Measurements from ENCODE around the gene PPP2R5A. TPM values are rescaled to one million over a fixed set of nuclear protein-coding genes. Genes with fewer than 3 reads are reported as not detected.

PPP2R5A gene
- total and polyA plus RNA-seq, 2 of the 13 experiments (the other 11 are each of a cell fraction or from before 2014, with no cell fraction given), result 22.0 to 31.4 TPM

DNA sequence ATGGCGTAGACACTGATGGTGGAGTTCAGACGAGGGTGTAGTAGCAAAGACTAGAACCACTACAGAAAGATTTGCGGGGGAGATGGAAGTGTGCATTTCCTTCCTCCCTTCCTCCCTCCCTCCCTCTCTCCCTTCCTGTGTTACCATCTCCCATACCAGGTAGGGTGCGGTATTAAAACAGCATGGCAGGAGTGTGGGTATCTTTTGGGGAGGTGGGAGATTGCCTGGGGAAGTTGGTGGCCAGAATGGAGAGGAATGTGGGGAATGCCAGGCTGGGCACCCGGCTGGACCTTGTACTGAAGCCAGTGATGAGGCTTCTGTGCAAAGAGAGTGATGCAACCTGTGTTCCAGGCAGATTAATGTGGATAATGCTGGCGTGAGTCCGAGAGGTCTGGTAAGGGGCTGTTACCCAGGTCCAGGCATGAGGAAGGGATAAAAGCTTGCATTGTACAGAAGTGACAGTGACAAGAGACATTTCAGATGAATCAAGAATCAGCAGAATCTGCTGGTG is 30.3 kb upstream of the PPP2R5A start (continued):
- TF ChIP-seq HINFP (CRISPR knock-in tag; IDR thresholded peaks at IDR 0.05; ENCODE audit: low read depth) (0 out of 2 replicates have a peak, but pooled peaks have one; percentile 17), PCBP2 (optimal IDR thresholded peaks at IDR 0.05; ENCODE audit: low read depth, low read length, poor library complexity, severe bottlenecking) (no peak), RAD21 (CRISPR knock-in tag; IDR thresholded peaks at IDR 0.05) (0 out of 2 replicates have a peak, but pooled peaks have one; percentile 12), ZNF263 (CRISPR knock-in tag; IDR thresholded peaks at IDR 0.05) (0 out of 2 replicates have a peak, but pooled peaks have one; percentile 28), ZNF503 (CRISPR knock-in tag; IDR thresholded peaks at IDR 0.05) (peak; percentile 33; the same call in 1 of the 2 replicates), ZSCAN20 (CRISPR knock-in tag; IDR thresholded peaks at IDR 0.05; ENCODE audit: borderline replicate concordance) (no peak), XRCC5 (optimal IDR thresholded peaks at IDR 0.05; ENCODE audit: low read length) (peak; percentile 67), NFIC (IDR thresholded peaks at IDR 0.05; ENCODE audit: low read length) (peak; percentile 72), ETV5 (CRISPR knock-in tag; IDR thresholded peaks at IDR 0.05; ENCODE audit: borderline replicate concordance) (peak; percentile 52; the same call in 1 of the 2 replicates), ZNF564 (CRISPR knock-in tag; IDR thresholded peaks at IDR 0.05) (no peak), ZNF12 (CRISPR knock-in tag; IDR thresholded peaks at IDR 0.05) (no peak; the same call in 1 of the 2 replicates), FOXK1 (CRISPR knock-in tag; IDR thresholded peaks at IDR 0.05; ENCODE audit: borderline replicate concordance, low read depth) (0 out of 2 replicates have a peak, but pooled peaks have one; percentile 46), NFRKB (IDR thresholded peaks at IDR 0.05) (no peak), CENPT (CRISPR knock-in tag; IDR thresholded peaks at IDR 0.05; ENCODE audit: low read depth) (no peak), ZNF614 (CRISPR knock-in tag; IDR thresholded peaks at IDR 0.05; ENCODE audit: borderline replicate concordance) (peak; percentile 72; the same call in 1 of the 2 replicates), HOXD1 (CRISPR knock-in tag; IDR thresholded peaks at IDR 0.05) (peak; percentile 68; the same call in 1 of the 2 replicates), ZMYM3 (CRISPR knock-in tag; IDR thresholded peaks at IDR 0.05) (peak; percentile 70), MAFF (IDR thresholded peaks at IDR 0.05; ENCODE audit: low read depth, low read length) (peak; percentile 39), JUND (CRISPR knock-in tag; IDR thresholded peaks at IDR 0.05) (peak; percentile 81), ZNF7 (CRISPR knock-in tag; IDR thresholded peaks at IDR 0.05) (no peak), ZFYVE20 (CRISPR knock-in tag; IDR thresholded peaks at IDR 0.05; ENCODE audit: borderline replicate concordance, low read depth) (no peak)
- TF ChIP-seq, protein P1, sequence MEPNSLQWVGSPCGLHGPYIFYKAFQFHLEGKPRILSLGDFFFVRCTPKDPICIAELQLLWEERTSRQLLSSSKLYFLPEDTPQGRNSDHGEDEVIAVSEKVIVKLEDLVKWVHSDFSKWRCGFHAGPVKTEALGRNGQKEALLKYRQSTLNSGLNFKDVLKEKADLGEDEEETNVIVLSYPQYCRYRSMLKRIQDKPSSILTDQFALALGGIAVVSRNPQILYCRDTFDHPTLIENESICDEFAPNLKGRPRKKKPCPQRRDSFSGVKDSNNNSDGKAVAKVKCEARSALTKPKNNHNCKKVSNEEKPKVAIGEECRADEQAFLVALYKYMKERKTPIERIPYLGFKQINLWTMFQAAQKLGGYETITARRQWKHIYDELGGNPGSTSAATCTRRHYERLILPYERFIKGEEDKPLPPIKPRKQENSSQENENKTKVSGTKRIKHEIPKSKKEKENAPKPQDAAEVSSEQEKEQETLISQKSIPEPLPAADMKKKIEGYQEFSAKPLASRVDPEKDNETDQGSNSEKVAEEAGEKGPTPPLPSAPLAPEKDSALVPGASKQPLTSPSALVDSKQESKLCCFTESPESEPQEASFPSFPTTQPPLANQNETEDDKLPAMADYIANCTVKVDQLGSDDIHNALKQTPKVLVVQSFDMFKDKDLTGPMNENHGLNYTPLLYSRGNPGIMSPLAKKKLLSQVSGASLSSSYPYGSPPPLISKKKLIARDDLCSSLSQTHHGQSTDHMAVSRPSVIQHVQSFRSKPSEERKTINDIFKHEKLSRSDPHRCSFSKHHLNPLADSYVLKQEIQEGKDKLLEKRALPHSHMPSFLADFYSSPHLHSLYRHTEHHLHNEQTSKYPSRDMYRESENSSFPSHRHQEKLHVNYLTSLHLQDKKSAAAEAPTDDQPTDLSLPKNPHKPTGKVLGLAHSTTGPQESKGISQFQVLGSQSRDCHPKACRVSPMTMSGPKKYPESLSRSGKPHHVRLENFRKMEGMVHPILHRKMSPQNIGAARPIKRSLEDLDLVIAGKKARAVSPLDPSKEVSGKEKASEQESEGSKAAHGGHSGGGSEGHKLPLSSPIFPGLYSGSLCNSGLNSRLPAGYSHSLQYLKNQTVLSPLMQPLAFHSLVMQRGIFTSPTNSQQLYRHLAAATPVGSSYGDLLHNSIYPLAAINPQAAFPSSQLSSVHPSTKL (CRISPR knock-in tag; IDR thresholded peaks at IDR 0.05), result peak; percentile 96
- TF ChIP-seq, protein P2, sequence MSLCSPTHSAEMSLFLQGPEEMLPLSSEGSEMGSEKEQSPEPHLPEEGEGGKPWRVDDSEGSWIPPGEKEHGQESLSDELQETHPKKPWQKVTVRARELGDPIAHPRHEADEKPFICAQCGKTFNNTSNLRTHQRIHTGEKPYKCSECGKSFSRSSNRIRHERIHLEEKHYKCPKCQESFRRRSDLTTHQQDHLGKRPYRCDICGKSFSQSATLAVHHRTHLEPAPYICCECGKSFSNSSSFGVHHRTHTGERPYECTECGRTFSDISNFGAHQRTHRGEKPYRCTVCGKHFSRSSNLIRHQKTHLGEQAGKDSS (CRISPR knock-in tag; IDR thresholded peaks at IDR 0.05; ENCODE audit: borderline replicate concordance, low read depth), result peak; percentile 45; the same call in 1 of the 2 replicates

All from HepG2 (cell line).